CD8-positive, alpha-beta memory T cell (primary cell): ENCODE results near the gene MYO1D. TPM values are rescaled to one million over a fixed set of nuclear protein-coding genes. Genes with fewer than 3 reads are reported as not detected.

Experiments
- CTCF ChIA-PET: fragments of 350-600 bp; sonication (Branson Sonifier 250); formaldehyde crosslinking; loops from one replicate; lab custom pipeline; 2021; ENCODE audit warnings: antibody characterized with exemption; lab: Charles Lee
- POLR2A ChIA-PET: fragments of 350-600 bp; sonication (Branson Sonifier 250); formaldehyde crosslinking; loops from one replicate; lab custom pipeline; 2021; ENCODE audit warnings: antibody characterized with exemption; lab: Charles Lee
- DNase-seq, 5 donors: peaks; one replicate each; pipeline versions ENCODE4 v3.0.0 to v3.0.0-alpha.2; 2020 to 2022; ENCODE audit warnings: mixed read lengths in 1 of 5
- H3K27ac ChIP-seq: one replicate; pipeline ENCODE4 v1.7.0; 2013; ENCODE audit warnings: low read depth, mild to moderate bottlenecking, low read length, moderate library complexity
- H3K27me3 ChIP-seq: 2 replicates; pipeline ENCODE4 v1.7.0; 2013; ENCODE audit warnings: low read length, mild to moderate bottlenecking; ENCODE audit not compliant: insufficient read depth, poor library complexity, severe bottlenecking
- H3K36me3 ChIP-seq: 2 replicates; pipeline ENCODE4 v1.7.0; 2013; ENCODE audit warnings: mild to moderate bottlenecking, low read length, moderate library complexity; ENCODE audit not compliant: insufficient read depth
- H3K4me1 ChIP-seq: 2 replicates; pipeline ENCODE4 v1.7.0; 2013; ENCODE audit warnings: mild to moderate bottlenecking, low read length, moderate library complexity; ENCODE audit not compliant: insufficient read depth
- H3K4me3 ChIP-seq: 2 replicates; pipeline ENCODE4 v1.7.0; 2013; ENCODE audit warnings: mild to moderate bottlenecking, low read length
- H3K9me3 ChIP-seq: 2 replicates; pipeline ENCODE4 v1.7.0; 2013; ENCODE audit warnings: mild to moderate bottlenecking, low read length
- H3K27ac Mint-ChIP-seq, 8 donors: one replicate each; pipeline ENCODE4 v1.8.0; 2020 to 2021; ENCODE audit warnings: mixed read lengths in 8 of 8, mild to moderate bottlenecking in 6 of 8, inconsistent platforms in 3 of 8, moderate library complexity in 3 of 8
- H3K27me3 Mint-ChIP-seq, 2 donors: one replicate each; pipeline ENCODE4 v1.8.0; 2020 to 2021; ENCODE audit warnings: mixed read lengths in 2 of 2, mild to moderate bottlenecking in 1 of 2, moderate library complexity in 1 of 2
- H3K36me3 Mint-ChIP-seq, 3 donors: one replicate each; pipeline ENCODE4 v1.8.0; 2020 to 2021; ENCODE audit warnings: mixed read lengths in 3 of 3, inconsistent platforms in 1 of 3, mild to moderate bottlenecking in 1 of 3
- H3K4me1 Mint-ChIP-seq, 3 donors: one replicate each; pipeline ENCODE4 v1.8.0; 2020 to 2021; ENCODE audit warnings: mixed read lengths in 3 of 3, inconsistent platforms in 1 of 3, mild to moderate bottlenecking in 1 of 3
- H3K4me3 Mint-ChIP-seq, 7 donors: one replicate each; pipeline ENCODE4 v1.8.0; 2020 to 2021; ENCODE audit warnings: mixed read lengths in 7 of 7, mild to moderate bottlenecking in 6 of 7, moderate library complexity in 4 of 7, inconsistent platforms in 2 of 7
- H3K9me3 Mint-ChIP-seq, 5 donors: one replicate each; pipeline ENCODE4 v1.8.0; 2020 to 2022; ENCODE audit warnings: mixed read lengths in 5 of 5, mild to moderate bottlenecking in 3 of 5, moderate library complexity in 2 of 5, inconsistent platforms in 1 of 5
- polyA plus RNA-seq: library from polyadenylated mRNA; unstranded; fragments of 300-500 nt; fragmentation: Illumina TruSeq; gene quantifications from one replicate; pipeline ENCODE4 v1.2.3, GENCODE V29; 2021
- total RNA-seq, 2 experiments: library from RNA; stranded (reverse); gene quantifications; one replicate each; pipeline ENCODE4 v1.2.3, GENCODE V29; 2021

Gene MYO1D
- total and polyA plus RNA-seq, 3 experiments from 2014 or later, result 9.0 to 15.8 (median 11.5) TPM

- Histone ChIP-seq H3K27ac (no peak overlapping the region), H3K27me3 (no peaks in the 10 kb centered on the region), H3K4me1 (no peaks in the 10 kb centered on the region), H3K4me3 (no peak overlapping the region), H3K36me3 (no peaks in the 10 kb centered on the region), H3K9me3 (no peaks in the 10 kb centered on the region)
- Mint-ChIP-seq H3K27me3 (peaks cover 0 to 4% of the 10 kb centered on the region in 2 donors), H3K4me3 (no peak overlapping the region), H3K4me1 (peaks cover 0 to 5% (median 2%) of the 10 kb centered on the region in 3 donors), H3K9me3 (peaks cover 0 to 4% (median 0%) of the 10 kb centered on the region in 5 donors), H3K36me3 (no peaks in the 10 kb centered on the region), H3K27ac (peak overlapping the region in 1 of 8 donors; percentile 46)
- no peak for DNase-seq
- ChIA-PET CTCF (interaction anchor here (2.1 to 2.9 kb wide), 2 partner anchors 20 to 39 kb away, joined by 5 to 9 read pairs; partner anchors contain the start of gene MYO1D), POLR2A (no interaction called here)
Observed at GRCh38 chr17:32916134-32916533, 39.2 kb upstream of the MYO1D start.

- ChIA-PET POLR2A (no interaction called here), CTCF (interaction anchor here (1.7 to 2.9 kb wide), 3 partner anchors 20 to 132 kb away, joined by 5 to 9 read pairs (median 5); partner anchors contain the start of gene MYO1D)
Observed at GRCh38 chr17:32915245-32915644, 38.3 kb upstream of the MYO1D start.

DNA sequence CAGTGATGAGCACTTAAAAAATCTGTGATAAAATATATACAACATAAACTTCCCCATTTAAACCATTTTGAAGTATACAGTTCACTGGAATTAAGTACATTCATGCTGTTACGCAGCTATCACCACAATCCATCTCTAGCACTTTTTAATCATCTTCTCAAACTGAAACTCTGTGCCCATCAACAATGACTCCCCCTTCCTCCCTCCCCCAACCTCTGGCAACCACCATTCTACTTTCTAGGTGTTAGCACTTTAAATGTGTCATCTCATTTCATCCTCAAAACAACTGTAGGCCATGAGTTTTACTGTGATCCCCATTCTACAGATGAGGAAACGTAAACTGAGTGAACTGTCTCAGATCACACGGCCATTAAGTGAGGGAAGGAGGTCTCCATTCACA is 37.3 kb upstream of the MYO1D start:
- Histone ChIP-seq H3K27ac (no peak overlapping the region), H3K4me3 (no peak overlapping the region), H3K9me3 (no peaks in the 10 kb centered on the region), H3K36me3 (no peaks in the 10 kb centered on the region), H3K4me1 (no peaks in the 10 kb centered on the region), H3K27me3 (no peaks in the 10 kb centered on the region)
- ChIA-PET CTCF (interaction anchor here (0.7 to 2.9 kb wide), 3 partner anchors 22 to 131 kb away, joined by 3 to 9 read pairs (median 5); no protein-coding TSS in a partner anchor), POLR2A (no interaction called here)
- no peak for DNase-seq
- Mint-ChIP-seq H3K4me3 (no peak overlapping the region), H3K9me3 (peaks cover 0 to 4% (median 0%) of the 10 kb centered on the region in 5 donors), H3K4me1 (peaks cover 4 to 8% (median 5%) of the 10 kb centered on the region in 3 donors), H3K27ac (peak overlapping the region in 1 of 8 donors; percentile 28), H3K36me3 (no peaks in the 10 kb centered on the region), H3K27me3 (no peaks in the 10 kb centered on the region)

More at GRCh38 chr17:32915245-32915644, 38.3 kb upstream of the MYO1D start:
- no peak overlapping the region for H3K4me3 ChIP-seq
- H3K4me3 Mint-ChIP-seq, result no peak overlapping the region
- no peaks in the 10 kb centered on the region for H3K9me3 ChIP-seq
- no peaks in the 10 kb centered on the region for H3K4me1 ChIP-seq
- H3K36me3 ChIP-seq, result no peaks in the 10 kb centered on the region
- H3K36me3 Mint-ChIP-seq, result no peaks in the 10 kb centered on the region
- H3K27ac Mint-ChIP-seq, result no peak overlapping the region
- DNase-seq, result no peak
- peaks cover 0 to 5% (median 2%) of the 10 kb centered on the region in 3 donors for H3K4me1 Mint-ChIP-seq
- H3K27me3 ChIP-seq, result no peaks in the 10 kb centered on the region
- H3K27me3 Mint-ChIP-seq, result peaks cover 0 to under 1% of the 10 kb centered on the region in 2 donors
- no peak overlapping the region for H3K27ac ChIP-seq
- H3K9me3 Mint-ChIP-seq, result peaks cover 0 to 4% (median 0%) of the 10 kb centered on the region in 5 donors

DNA sequence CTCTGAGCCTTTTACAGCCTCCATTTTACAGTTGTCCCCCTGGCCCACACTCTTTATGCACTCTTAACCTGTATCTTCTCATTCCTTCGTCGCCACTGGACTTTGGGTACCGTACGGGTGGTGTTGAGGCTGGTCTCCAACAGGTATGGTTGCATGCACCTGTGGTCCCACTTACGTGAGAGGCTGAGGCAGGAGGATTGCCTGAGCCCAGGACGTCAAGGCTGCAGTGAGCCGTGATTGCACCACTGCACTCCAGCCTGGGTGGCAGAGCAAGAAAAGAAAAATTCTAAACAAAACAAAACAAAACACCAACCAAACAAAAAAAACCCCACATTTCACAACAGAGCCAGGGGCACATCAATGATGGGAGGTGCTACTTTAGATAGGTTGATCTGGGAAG is 36.7 kb upstream of the MYO1D start:
- Mint-ChIP-seq H3K27ac (no peak overlapping the region), H3K27me3 (no peaks in the 10 kb centered on the region), H3K4me3 (no peak overlapping the region), H3K9me3 (peaks cover 0 to 4% (median 0%) of the 10 kb centered on the region in 5 donors), H3K4me1 (peaks cover 4 to 8% (median 5%) of the 10 kb centered on the region in 3 donors), H3K36me3 (no peaks in the 10 kb centered on the region)
- CTCF ChIA-PET, result interaction anchor here (1.7 to 2.9 kb wide), 2 partner anchors 22 to 130 kb away, joined by 5 to 9 read pairs; no protein-coding TSS in a partner anchor
- Histone ChIP-seq H3K27ac (no peak overlapping the region), H3K9me3 (no peaks in the 10 kb centered on the region), H3K4me1 (no peaks in the 10 kb centered on the region), H3K27me3 (no peaks in the 10 kb centered on the region), H3K36me3 (no peaks in the 10 kb centered on the region), H3K4me3 (no peak overlapping the region)
- DNase-seq, result no peak
- POLR2A ChIA-PET, result no interaction called here

GRCh38 chr17:32912218-32912897 is 35.4 kb upstream of the MYO1D start:
- peak overlapping the region; percentile 54 for H3K27ac ChIP-seq
- H3K9me3 ChIP-seq, result no peaks in the 10 kb centered on the region
- no peak overlapping the region for H3K27ac Mint-ChIP-seq
- no peak overlapping the region for H3K4me3 ChIP-seq
- H3K36me3 ChIP-seq, result no peaks in the 10 kb centered on the region
- no peak overlapping the region for H3K4me3 Mint-ChIP-seq
- POLR2A ChIA-PET, result no interaction called here
- H3K4me1 Mint-ChIP-seq, result peaks cover 4 to 8% (median 5%) of the 10 kb centered on the region in 3 donors
- DNase-seq, result no peak
- H3K27me3 Mint-ChIP-seq, result no peaks in the 10 kb centered on the region
- H3K36me3 Mint-ChIP-seq, result no peaks in the 10 kb centered on the region
- CTCF ChIA-PET, result no interaction called here
- H3K27me3 ChIP-seq, result no peaks in the 10 kb centered on the region
- H3K4me1 ChIP-seq, result no peaks in the 10 kb centered on the region
- H3K9me3 Mint-ChIP-seq, result peaks cover 0 to 4% (median 0%) of the 10 kb centered on the region in 5 donors

DNA sequence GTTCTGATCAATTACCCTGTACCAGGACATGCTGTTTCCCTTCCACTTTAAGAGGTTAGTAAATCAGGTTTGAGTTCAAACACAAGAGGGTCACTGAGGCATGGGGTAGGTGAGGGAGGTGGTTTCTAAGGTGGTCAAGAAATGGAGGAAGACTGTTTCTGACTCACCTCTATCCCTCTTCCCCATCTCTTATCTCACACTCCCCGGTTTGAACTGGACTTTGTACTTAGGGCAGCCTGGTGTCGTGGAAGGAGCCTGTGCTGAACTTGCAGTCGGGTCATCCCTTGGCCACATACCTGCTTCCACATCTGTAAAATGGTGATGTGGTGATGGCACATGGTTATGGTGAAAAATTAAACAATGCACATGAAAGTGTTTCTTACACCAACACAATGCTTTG is 33.8 kb upstream of the MYO1D start:
- H3K4me1 Mint-ChIP-seq, result peaks cover 0 to 5% (median 4%) of the 10 kb centered on the region in 3 donors
- ChIA-PET CTCF (interaction anchor here (1.3 to 3.2 kb wide), 3 partner anchors 34 to 128 kb away, joined by 3 to 21 read pairs (median 18); partner anchors contain the start of gene MYO1D), POLR2A (no interaction called here)
- H3K27ac Mint-ChIP-seq, result no peak overlapping the region
- no peaks in the 10 kb centered on the region for H3K4me1 ChIP-seq
- no peaks in the 10 kb centered on the region for H3K27me3 ChIP-seq
- H3K36me3 ChIP-seq, result no peaks in the 10 kb centered on the region
- peaks cover 0 to 11% of the 10 kb centered on the region in 2 donors for H3K27me3 Mint-ChIP-seq
- peaks cover 0 to 4% (median 0%) of the 10 kb centered on the region in 5 donors for H3K9me3 Mint-ChIP-seq
- DNase-seq, result no peak
- peak overlapping the region; percentile 7 for H3K27ac ChIP-seq
- H3K36me3 Mint-ChIP-seq, result no peaks in the 10 kb centered on the region
- H3K4me3 Mint-ChIP-seq, result no peak overlapping the region
- no peak overlapping the region for H3K4me3 ChIP-seq
- H3K9me3 ChIP-seq, result no peaks in the 10 kb centered on the region

- POLR2A ChIA-PET, result interaction anchor here (0.8 kb wide), 1 partner anchor 33 kb away, joined by 3 read pairs; the partner anchor contains the start of gene MYO1D
- Mint-ChIP-seq H3K4me1 (peaks cover 0 to 5% (median 4%) of the 10 kb centered on the region in 3 donors), H3K36me3 (no peaks in the 10 kb centered on the region), H3K9me3 (peaks cover 0 to under 1% (median 0%) of the 10 kb centered on the region in 5 donors), H3K4me3 (no peak overlapping the region), H3K27ac (peak overlapping the region in 2 of 8 donors; percentile 3 to 22), H3K27me3 (peaks cover 4 to 17% of the 10 kb centered on the region in 2 donors)
- peak; percentile 6 to 59 (median 23) for DNase-seq
- no peaks in the 10 kb centered on the region for H3K4me1 ChIP-seq
- H3K36me3 ChIP-seq, result no peaks in the 10 kb centered on the region
- H3K9me3 ChIP-seq, result no peaks in the 10 kb centered on the region
- H3K4me3 ChIP-seq, result no peak overlapping the region
- CTCF ChIA-PET, result interaction anchor here (0.9 to 3.2 kb wide), 5 partner anchors 10 to 127 kb away, joined by 3 to 21 read pairs (median 4); partner anchors contain the start of gene MYO1D
- H3K27me3 ChIP-seq, result no peaks in the 10 kb centered on the region
- no peak overlapping the region for H3K27ac ChIP-seq
Observed at GRCh38 chr17:32909787-32910369, 33.0 kb upstream of the MYO1D start.
